Neural progenitor cell (in vitro differentiated cells): ENCODE results near the gene MGRN1.

ENCODE experiments used
- EZH2 ChIP-seq: fragments of 200-600 bp; sonication (generic); IDR thresholded peaks from 2 replicates; pipeline ENCODE4 v1.6.1; 2017; ENCODE audit warnings: antibody characterized with exemption, mild to moderate bottlenecking, moderate library complexity
- TF ChIP-seq, protein P1 (sequence below): fragments of 200-600 bp; sonication (generic); IDR thresholded peaks from 2 replicates; pipeline ENCODE4 v1.5.1; 2017; ENCODE audit warnings: antibody characterized with exemption, mild to moderate bottlenecking

DNA sequence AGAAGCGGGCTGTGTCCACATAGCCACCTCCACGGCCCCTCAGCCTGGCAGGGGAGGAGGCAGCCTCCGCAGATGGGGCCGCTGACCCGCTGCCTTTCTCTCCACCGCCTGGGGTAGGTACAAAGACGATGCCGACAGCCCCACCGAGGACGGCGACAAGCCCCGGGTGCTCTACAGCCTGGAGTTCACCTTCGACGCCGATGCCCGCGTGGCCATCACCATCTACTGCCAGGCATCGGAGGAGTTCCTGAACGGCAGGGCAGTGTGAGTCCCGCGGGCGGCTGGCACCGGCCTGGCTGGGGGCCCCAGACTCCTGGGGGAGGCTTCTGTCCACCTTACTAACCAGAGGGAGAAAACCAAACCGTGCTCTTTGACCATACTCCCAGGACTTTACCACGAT is 27.9 kb downstream of the MGRN1 start:
- TF ChIP-seq EZH2 = no peak
- TF ChIP-seq, protein P1, sequence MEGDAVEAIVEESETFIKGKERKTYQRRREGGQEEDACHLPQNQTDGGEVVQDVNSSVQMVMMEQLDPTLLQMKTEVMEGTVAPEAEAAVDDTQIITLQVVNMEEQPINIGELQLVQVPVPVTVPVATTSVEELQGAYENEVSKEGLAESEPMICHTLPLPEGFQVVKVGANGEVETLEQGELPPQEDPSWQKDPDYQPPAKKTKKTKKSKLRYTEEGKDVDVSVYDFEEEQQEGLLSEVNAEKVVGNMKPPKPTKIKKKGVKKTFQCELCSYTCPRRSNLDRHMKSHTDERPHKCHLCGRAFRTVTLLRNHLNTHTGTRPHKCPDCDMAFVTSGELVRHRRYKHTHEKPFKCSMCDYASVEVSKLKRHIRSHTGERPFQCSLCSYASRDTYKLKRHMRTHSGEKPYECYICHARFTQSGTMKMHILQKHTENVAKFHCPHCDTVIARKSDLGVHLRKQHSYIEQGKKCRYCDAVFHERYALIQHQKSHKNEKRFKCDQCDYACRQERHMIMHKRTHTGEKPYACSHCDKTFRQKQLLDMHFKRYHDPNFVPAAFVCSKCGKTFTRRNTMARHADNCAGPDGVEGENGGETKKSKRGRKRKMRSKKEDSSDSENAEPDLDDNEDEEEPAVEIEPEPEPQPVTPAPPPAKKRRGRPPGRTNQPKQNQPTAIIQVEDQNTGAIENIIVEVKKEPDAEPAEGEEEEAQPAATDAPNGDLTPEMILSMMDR = no peak
